Thoracic aorta (tissue), 2 donors: ENCODE measurements around the gene INSC. TPM values are rescaled to one million over a fixed set of nuclear protein-coding genes. Genes with fewer than 3 reads are reported as not detected.

Experiments used
- ATAC-seq: fragments of 150-250 bp; one replicate; pipeline ENCODE4 v1.8.0; 2017; ENCODE audit warnings: low read depth; ENCODE audit not compliant: insufficient number of reproducible peaks, low FRiP score
- DNase-seq: peaks from one replicate; pipeline ENCODE4 v3.0.0-alpha.2; 2020; ENCODE audit warnings: low spot score
- H3K27ac ChIP-seq, 2 donors: fragments of 200-600 bp; sonication (generic); 1 replicate in 1 of 2; 2 replicates in 1 of 2; pipeline ENCODE4 v1.5.1; 2016; ENCODE audit warnings: mild to moderate bottlenecking in 2 of 2, moderate library complexity in 2 of 2
- H3K27me3 ChIP-seq: fragments of 200-600 bp; sonication (generic); replicated peaks from 2 replicates; pipeline ENCODE4 v1.6.0; 2016; ENCODE audit warnings: mild to moderate bottlenecking; ENCODE audit not compliant: insufficient read depth
- H3K36me3 ChIP-seq: fragments of 200-600 bp; sonication (generic); one replicate; pipeline ENCODE4 v1.5.1; 2016
- H3K4me1 ChIP-seq, 2 donors: fragments of 200-600 bp; sonication (generic); 1 replicate in 1 of 2; 2 replicates in 1 of 2; pipeline versions ENCODE4 v1.5.1 to v1.6.0; 2016; ENCODE audit warnings: low read depth in 2 of 2, mild to moderate bottlenecking in 1 of 2; ENCODE audit not compliant: control insufficient read depth in 1 of 2
- H3K4me3 ChIP-seq: fragments of 200-600 bp; sonication (generic); 2 replicates; pipeline ENCODE4 v1.5.1; 2016; ENCODE audit warnings: mild to moderate bottlenecking
- H3K9me3 ChIP-seq: fragments of 200-600 bp; sonication (generic); 2 replicates; pipeline ENCODE4 v1.5.1; 2016
- CTCF ChIP-seq: fragments of 200-600 bp; sonication (generic); IDR thresholded peaks from one replicate; pipeline ENCODE4 v1.5.1; 2019; ENCODE audit warnings: antibody characterized with exemption
- total RNA-seq, 2 donors: library from RNA; depleted of rRNA; stranded (reverse); fragments of >200 nt; gene quantifications; one replicate each; pipeline versions ENCODE4 v1.1.0 to v1.2.3, GENCODE V29; 2016

Gene INSC
- total RNA-seq, 2 donors from 2014 or later = 0.35 TPM; not detected in 1

GRCh38 chr11:15199693-15200092 lies 85.0 kb downstream of the INSC start:
- ATAC-seq (peak; percentile 29), DNase-seq (peak; percentile 52)
- no peaks in the 10 kb centered on the region for H3K27me3 ChIP-seq
- no peaks in the 10 kb centered on the region for H3K9me3 ChIP-seq
- H3K36me3 ChIP-seq = no peaks in the 10 kb centered on the region
- peaks cover 0 to 58% of the 10 kb centered on the region in 2 donors for H3K4me1 ChIP-seq
- H3K4me3 ChIP-seq = no peak overlapping the region
- TF ChIP-seq CTCF = no peak
- H3K27ac ChIP-seq = peak overlapping the region in 1 of 2 donors; percentile 10

- ATAC-seq (no peak), DNase-seq (no peak)
- Histone ChIP-seq H3K36me3 (no peaks in the 10 kb centered on the region), H3K9me3 (no peaks in the 10 kb centered on the region), H3K4me3 (no peak overlapping the region), H3K27me3 (no peaks in the 10 kb centered on the region), H3K27ac (peak overlapping the region; percentile 10 to 19), H3K4me1 (peaks cover 0 to 48% of the 10 kb centered on the region in 2 donors)
- no peak for TF ChIP-seq CTCF
These were observed 86.0 kb downstream of the INSC start for GRCh38 chr11:15200696-15201095.

GRCh38 chr11:15201586-15201985 lies 86.9 kb downstream of the INSC start:
- Histone ChIP-seq H3K27ac (no peak overlapping the region), H3K27me3 (no peaks in the 10 kb centered on the region), H3K36me3 (no peaks in the 10 kb centered on the region), H3K9me3 (no peaks in the 10 kb centered on the region), H3K4me1 (peaks cover 0 to 39% of the 10 kb centered on the region in 2 donors), H3K4me3 (no peak overlapping the region)
- ATAC-seq (no peak), DNase-seq (no peak)
- TF ChIP-seq CTCF = no peak

GRCh38 chr11:15202626-15203025 lies 87.9 kb downstream of the INSC start:
- Histone ChIP-seq H3K4me1 (peaks cover 0 to 32% of the 10 kb centered on the region in 2 donors), H3K9me3 (no peaks in the 10 kb centered on the region)

GRCh38 chr11:15204711-15205110 lies 90.0 kb downstream of the INSC start:
- no peak for DNase-seq
- no peaks in the 10 kb centered on the region for H3K9me3 ChIP-seq
- TF ChIP-seq CTCF = no peak

More at GRCh38 chr11:15202626-15203025, 87.9 kb downstream of the INSC start:
- H3K4me3 ChIP-seq = no peak overlapping the region
- H3K27me3 ChIP-seq = no peaks in the 10 kb centered on the region
- no peak for TF ChIP-seq CTCF
- DNase-seq (no peak), ATAC-seq (no peak)
- H3K36me3 ChIP-seq = no peaks in the 10 kb centered on the region
- H3K27ac ChIP-seq = no peak overlapping the region

More at GRCh38 chr11:15204711-15205110, 90.0 kb downstream of the INSC start:
- Histone ChIP-seq H3K27me3 (no peaks in the 10 kb centered on the region), H3K4me1 (peaks cover 0 to 15% of the 10 kb centered on the region in 2 donors), H3K4me3 (no peak overlapping the region), H3K27ac (no peak overlapping the region), H3K36me3 (no peaks in the 10 kb centered on the region)
- ATAC-seq = no peak
